SK-N-MC (cell line): ENCODE data around the gene PPP6R2.
"Not testable (repeated sequence)": the region's sequence is repeated elsewhere in the genome, so short reads cannot be mapped to it uniquely, and the experiment has no call there.

Experiments used
- DNase-seq: peaks from one replicate; pipeline ENCODE4 v3.0.0-alpha.2; 2011; ENCODE audit warnings: low read depth, low spot score
- H3K27ac ChIP-seq: fragments of 200-600 bp; sonication (generic); 2 replicates; pipeline ENCODE4 v1.5.1; 2016; ENCODE audit warnings: mixed run types
- H3K36me3 ChIP-seq: fragments of 200-600 bp; sonication (generic); 2 replicates; pipeline ENCODE4 v1.6.1; 2017; ENCODE audit warnings: antibody characterized with exemption, low read length, mixed read lengths; ENCODE audit not compliant: insufficient read depth
- H3K4me3 ChIP-seq: fragments of 200-600 bp; sonication (generic); 2 replicates; pipeline ENCODE4 v1.5.1; 2016
- H3K9ac ChIP-seq: fragments of 200-600 bp; sonication (generic); 2 replicates; pipeline ENCODE4 v1.8.0; 2017; ENCODE audit warnings: mixed run types, mixed read lengths; ENCODE audit not compliant: insufficient read length
- H3K9me3 ChIP-seq: fragments of 200-600 bp; sonication (generic); 2 replicates; pipeline ENCODE4 v1.6.1; 2017; ENCODE audit warnings: low read depth, mild to moderate bottlenecking, antibody characterized with exemption, low read length, moderate library complexity, mixed read lengths
- EZH2 ChIP-seq: fragments of 200-600 bp; sonication (generic); IDR thresholded peaks from one replicate; pipeline ENCODE4 v1.6.1; 2017; ENCODE audit warnings: antibody characterized with exemption
- FOXP2 ChIP-seq: optimal IDR thresholded peaks from 2 replicates; pipeline ENCODE3; 2011; ENCODE audit warnings: mild to moderate bottlenecking, moderate library complexity; ENCODE audit not compliant: insufficient read depth; ENCODE audit errors: extremely low read length, control extremely low read depth
- POLR2AphosphoS5 ChIP-seq: IDR thresholded peaks from 2 replicates; pipeline ENCODE4 v1.6.1; 2012; ENCODE audit warnings: mild to moderate bottlenecking, low read depth, low read length, borderline replicate concordance

PPP6R2 gene

GRCh38 chr22:50326956-50327710, 16.0 kb upstream of the PPP6R2 start, which contains the start of gene DENND6B:
Gene DENND6B, minus strand, starts transcription at chr22:50327012. Its CDS starts 24 bp downstream, at chr22:50326988.
- Histone ChIP-seq H3K4me3 (peak within 1 kb of the TSS; percentile 84), H3K36me3 (no peaks in the 10 kb centered on the region), H3K27ac (no peak within 1 kb of the TSS), H3K9me3 (no peaks in the 10 kb centered on the region), H3K9ac (peak within 1 kb of the TSS; percentile 92)
- DNase-seq: no peak
- TF ChIP-seq EZH2: no peak
- TF ChIP-seq POLR2AphosphoS5: no peak; the same call in 1 of the 2 replicates
- no peak for TF ChIP-seq FOXP2

GRCh38 chr22:50327711-50328019, 15.5 kb upstream of the PPP6R2 start:
- Histone ChIP-seq H3K4me3 (peak overlapping the region; percentile 84), H3K36me3 (no peaks in the 10 kb centered on the region), H3K27ac (no peak overlapping the region), H3K9me3 (no peaks in the 10 kb centered on the region), H3K9ac (peak overlapping the region; percentile 92)
- TF ChIP-seq FOXP2: no peak
- TF ChIP-seq POLR2AphosphoS5: no peak
- no peak for TF ChIP-seq EZH2
- no peak for DNase-seq

- TF ChIP-seq EZH2: no peak
- no peak for TF ChIP-seq FOXP2
- TF ChIP-seq POLR2AphosphoS5: no peak
- no peaks in the 10 kb centered on the region for H3K9me3 ChIP-seq
- H3K36me3 ChIP-seq: no peaks in the 10 kb centered on the region
- H3K27ac ChIP-seq: no peak overlapping the region
- no peak overlapping the region for H3K4me3 ChIP-seq
- no peak for DNase-seq
- no peak overlapping the region for H3K9ac ChIP-seq
Measured at GRCh38 chr22:50329236-50329635, 13.9 kb upstream of the PPP6R2 start.

- DNase-seq, H3K9ac ChIP-seq, H3K4me3 ChIP-seq, H3K27ac ChIP-seq, H3K36me3 ChIP-seq, H3K9me3 ChIP-seq: not testable (repeated sequence)
Measured at GRCh38 chr22:50334433-50334832, 8.7 kb upstream of the PPP6R2 start.

- H3K4me3 ChIP-seq: no peak overlapping the region
- H3K36me3 ChIP-seq: no peaks in the 10 kb centered on the region
- TF ChIP-seq FOXP2: no peak
- no peak for TF ChIP-seq POLR2AphosphoS5
- TF ChIP-seq EZH2: no peak
- no peak overlapping the region for H3K9ac ChIP-seq
- no peaks in the 10 kb centered on the region for H3K9me3 ChIP-seq
- DNase-seq: no peak
- no peak overlapping the region for H3K27ac ChIP-seq
Measured at GRCh38 chr22:50337262-50338041, 5.7 kb upstream of the PPP6R2 start.

GRCh38 chr22:50338042-50338573, 5.0 kb upstream of the PPP6R2 start:
- DNase-seq: no peak

GRCh38 chr22:50338860-50339462, 4.2 kb upstream of the PPP6R2 start:
- Histone ChIP-seq H3K27ac (no peak overlapping the region), H3K36me3 (no peaks in the 10 kb centered on the region), H3K9me3 (no peaks in the 10 kb centered on the region), H3K4me3 (no peak overlapping the region), H3K9ac (no peak overlapping the region)
- DNase-seq: no peak
- no peak for TF ChIP-seq FOXP2
- no peak for TF ChIP-seq POLR2AphosphoS5
- TF ChIP-seq EZH2: no peak

More at GRCh38 chr22:50338042-50338573, 5.0 kb upstream of the PPP6R2 start:
- Histone ChIP-seq H3K9me3 (no peaks in the 10 kb centered on the region), H3K27ac (no peak overlapping the region), H3K4me3 (no peak overlapping the region), H3K36me3 (no peaks in the 10 kb centered on the region), H3K9ac (no peak overlapping the region)
- TF ChIP-seq FOXP2: no peak
- no peak for TF ChIP-seq EZH2
- no peak for TF ChIP-seq POLR2AphosphoS5

GRCh38 chr22:50339945-50340879, 2.9 kb upstream of the PPP6R2 start:
- no peak for DNase-seq
- Histone ChIP-seq H3K27ac (no peak overlapping the region), H3K9me3 (no peaks in the 10 kb centered on the region), H3K4me3 (no peak overlapping the region), H3K36me3 (no peaks in the 10 kb centered on the region), H3K9ac (no peak overlapping the region)
- TF ChIP-seq FOXP2: no peak
- TF ChIP-seq EZH2: no peak
- no peak for TF ChIP-seq POLR2AphosphoS5
